OCI-LY7 (cell line): ENCODE data around the gene FTCDNL1. TPM values are rescaled to one million over a fixed set of nuclear protein-coding genes. Genes with fewer than 3 reads are reported as not detected.

Source experiments
- BruUV-seq: library from RNA; stranded (reverse); fragments of 400-500 nt; replicated peaks from 2 replicates; lab custom pipeline; 2021; lab: Mats Ljungman, UMichigan
- CTCF ChIA-PET: fragments of 300-600 bp; sonication (Branson Sonifier 250); formaldehyde crosslinking; loops from one replicate; lab custom pipeline; 2022; ENCODE audit warnings: antibody characterized with exemption; ENCODE audit not compliant: unreplicated experiment; lab: Charles Lee
- POLR2A ChIA-PET: fragments of 300-600 bp; sonication (Branson Sonifier 250); formaldehyde crosslinking; loops from one replicate; lab custom pipeline; 2022; ENCODE audit warnings: antibody characterized with exemption; lab: Charles Lee
- DNase-seq: peaks from one replicate; pipeline ENCODE4 v3.0.0-alpha.2; 2015; ENCODE audit warnings: low spot score
- H2AFZ ChIP-seq: fragments of 200-600 bp; sonication (generic), shearing (Covaris generic); 2 replicates; pipeline ENCODE4 v1.6.1; 2014; ENCODE audit warnings: mild to moderate bottlenecking, antibody characterized with exemption, low read length, moderate library complexity
- H3K27ac ChIP-seq: fragments of 200-600 bp; sonication (generic); 2 replicates; pipeline ENCODE4 v1.5.1; 2014; ENCODE audit warnings: mixed run types, low read depth, mild to moderate bottlenecking, moderate library complexity, low read length, inconsistent platforms; ENCODE audit not compliant: poor library complexity, severe bottlenecking
- H3K36me3 ChIP-seq: fragments of 200-600 bp; sonication (generic); 2 replicates; pipeline ENCODE4 v1.6.1; 2014; ENCODE audit warnings: mild to moderate bottlenecking, antibody characterized with exemption, low read length, moderate library complexity, mixed read lengths; ENCODE audit not compliant: insufficient read depth
- H3K4me1 ChIP-seq: fragments of 200-600 bp; sonication (generic); 2 replicates; pipeline ENCODE4 v1.5.1; 2014; ENCODE audit warnings: mild to moderate bottlenecking, low read length; ENCODE audit not compliant: insufficient read depth, poor library complexity, severe bottlenecking
- H3K4me2 ChIP-seq: fragments of 200-600 bp; sonication (generic); 2 replicates; pipeline ENCODE4 v1.6.1; 2014; ENCODE audit warnings: mild to moderate bottlenecking, low read length
- H3K4me3 ChIP-seq: fragments of 200-600 bp; sonication (generic); 2 replicates; pipeline ENCODE4 v1.5.1; 2014; ENCODE audit warnings: mild to moderate bottlenecking, low read depth, low read length; ENCODE audit not compliant: poor library complexity, severe bottlenecking
- H3K79me2 ChIP-seq: fragments of 200-600 bp; sonication (generic); 2 replicates; pipeline ENCODE4 v1.6.1; 2016; ENCODE audit warnings: low read depth, mild to moderate bottlenecking, low read length, moderate library complexity, mixed read lengths; ENCODE audit not compliant: insufficient read depth
- H3K9me2 ChIP-seq: fragments of 200-600 bp; sonication (generic); 2 replicates; pipeline ENCODE4 v1.6.1; 2016; ENCODE audit warnings: mild to moderate bottlenecking, low read length, mixed read lengths; ENCODE audit not compliant: insufficient read depth
- H3K9me3 ChIP-seq: fragments of 200-600 bp; sonication (generic); 2 replicates; pipeline ENCODE4 v1.6.1; 2014; ENCODE audit warnings: mild to moderate bottlenecking, mixed run types, low read length, mixed read lengths
- H4K20me1 ChIP-seq: fragments of 200-600 bp; sonication (generic); 2 replicates; pipeline ENCODE4 v1.6.1; 2014; ENCODE audit warnings: mild to moderate bottlenecking, antibody characterized with exemption, low read length, moderate library complexity, mixed read lengths; ENCODE audit not compliant: insufficient read depth
- EZH2phosphoT487 ChIP-seq: fragments of 200-600 bp; sonication (generic); IDR thresholded peaks from 2 replicates; pipeline ENCODE4 v1.6.1; 2018; ENCODE audit warnings: low read depth, borderline replicate concordance, mild to moderate bottlenecking, mixed run types, antibody characterized with exemption, low read length, moderate library complexity, mixed read lengths
- intact Hi-C: fragments of 100-400 bp; cut with micrococcal nuclease; formaldehyde crosslinking; loops from one replicate; pipeline ENCODE4 v1.10.0; 2022; ENCODE audit not compliant: unreplicated experiment
- total RNA-seq, 2 experiments: library from RNA; depleted of rRNA in 1 of 2; stranded (reverse); fragments of >200 nt in 1 of 2; shearing (Covaris generic) in 1 of 2; gene quantifications; 2 replicates each; pipeline ENCODE4 v1.2.3, GENCODE V29; 2014 to 2022
- TF ChIP-seq, protein P1 (sequence below): fragments of 200-600 bp; sonication (generic); conservative IDR thresholded peaks from 2 replicates; pipeline ENCODE4 v1.5.1; 2014; ENCODE audit warnings: mild to moderate bottlenecking, antibody characterized with exemption, low read length, moderate library complexity, mixed read lengths

The FTCDNL1 gene
- total RNA-seq, 2 experiments from 2014 or later = 0.40 to 0.54 TPM

DNA sequence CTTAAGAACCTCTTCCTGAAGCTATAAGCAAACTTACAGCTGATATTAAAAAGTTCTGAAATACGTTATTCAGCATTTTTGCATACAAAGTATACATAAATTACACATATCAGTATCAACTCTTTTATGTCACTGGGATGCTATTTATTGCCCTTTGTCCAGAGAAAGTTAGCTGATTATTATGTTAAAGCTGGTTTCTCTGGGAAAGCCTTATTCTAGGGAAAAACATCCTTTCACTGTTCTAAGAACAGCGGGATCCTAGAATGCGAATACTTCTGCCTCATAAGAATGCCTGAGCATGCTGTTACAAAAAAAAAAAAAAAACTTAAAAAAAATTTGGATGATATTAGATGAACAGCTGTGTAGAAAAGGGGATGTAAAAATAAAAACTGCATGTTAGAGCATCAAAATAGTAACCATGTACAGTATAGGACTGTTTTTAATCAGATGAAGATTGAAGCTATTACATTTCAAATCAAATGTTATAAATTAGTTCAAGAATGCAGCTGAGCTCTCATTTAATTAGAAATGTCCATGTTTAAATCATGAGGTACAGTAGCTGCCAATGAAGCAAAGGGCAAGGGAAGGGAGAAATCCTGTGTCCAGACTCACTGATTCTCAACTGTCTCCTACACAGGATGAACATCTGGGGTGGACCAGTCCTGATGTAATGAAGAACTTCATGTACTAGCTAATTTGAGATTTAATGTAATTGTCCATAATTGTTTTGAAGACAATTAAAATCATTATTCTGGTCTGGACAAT, 8.2 kb downstream of the FTCDNL1 start:
- no TSS peak for BruUV-seq
- Histone ChIP-seq H3K36me3 (no peaks in the 10 kb centered on the region), H3K79me2 (no peaks in the 10 kb centered on the region), H3K4me1 (no peaks in the 10 kb centered on the region), H2AFZ (no peak overlapping the region), H3K27ac (no peak overlapping the region), H4K20me1 (no peaks in the 10 kb centered on the region), H3K4me2 (no peak overlapping the region), H3K9me2 (no peaks in the 10 kb centered on the region), H3K9me3 (0 out of 2 replicates have a peak, but pooled peaks cover 9% of the 10 kb centered on the region), H3K4me3 (no peak overlapping the region)
- CTCF ChIA-PET = no interaction called here
- intact Hi-C loops = no loop called here
- POLR2A ChIA-PET = interaction anchor here (0.6 to 1.7 kb wide), 5 partner anchors 9 to 128 kb away, joined by 3 to 7 read pairs (median 4); no protein-coding TSS in a partner anchor
- no peak for DNase-seq
- TF ChIP-seq, protein P1, sequence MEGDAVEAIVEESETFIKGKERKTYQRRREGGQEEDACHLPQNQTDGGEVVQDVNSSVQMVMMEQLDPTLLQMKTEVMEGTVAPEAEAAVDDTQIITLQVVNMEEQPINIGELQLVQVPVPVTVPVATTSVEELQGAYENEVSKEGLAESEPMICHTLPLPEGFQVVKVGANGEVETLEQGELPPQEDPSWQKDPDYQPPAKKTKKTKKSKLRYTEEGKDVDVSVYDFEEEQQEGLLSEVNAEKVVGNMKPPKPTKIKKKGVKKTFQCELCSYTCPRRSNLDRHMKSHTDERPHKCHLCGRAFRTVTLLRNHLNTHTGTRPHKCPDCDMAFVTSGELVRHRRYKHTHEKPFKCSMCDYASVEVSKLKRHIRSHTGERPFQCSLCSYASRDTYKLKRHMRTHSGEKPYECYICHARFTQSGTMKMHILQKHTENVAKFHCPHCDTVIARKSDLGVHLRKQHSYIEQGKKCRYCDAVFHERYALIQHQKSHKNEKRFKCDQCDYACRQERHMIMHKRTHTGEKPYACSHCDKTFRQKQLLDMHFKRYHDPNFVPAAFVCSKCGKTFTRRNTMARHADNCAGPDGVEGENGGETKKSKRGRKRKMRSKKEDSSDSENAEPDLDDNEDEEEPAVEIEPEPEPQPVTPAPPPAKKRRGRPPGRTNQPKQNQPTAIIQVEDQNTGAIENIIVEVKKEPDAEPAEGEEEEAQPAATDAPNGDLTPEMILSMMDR = no peak
- TF ChIP-seq EZH2phosphoT487 = no peak

DNA sequence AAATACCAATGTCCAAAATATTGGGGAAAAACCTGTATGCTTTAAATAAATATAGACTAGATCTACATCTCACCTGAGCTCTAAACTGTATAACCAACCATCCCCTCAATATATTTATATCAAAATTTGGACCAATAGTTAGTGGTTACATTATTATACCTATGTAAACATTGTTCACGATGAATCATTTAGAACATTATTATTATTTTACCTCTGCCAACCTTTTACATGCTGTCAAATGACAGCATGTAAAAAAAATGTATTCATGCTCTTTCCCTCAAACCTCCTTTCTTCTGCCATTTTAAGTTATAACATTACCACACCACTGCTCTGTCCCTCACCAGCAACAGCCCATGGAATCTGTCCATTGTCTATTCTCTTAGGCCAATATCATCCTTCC, 9.6 kb downstream of the FTCDNL1 start:
- no peak for TF ChIP-seq EZH2phosphoT487
- POLR2A ChIA-PET = no interaction called here
- BruUV-seq = no TSS peak
- H3K9me2 ChIP-seq = no peaks in the 10 kb centered on the region
- H4K20me1 ChIP-seq = no peaks in the 10 kb centered on the region
- no peaks in the 10 kb centered on the region for H3K4me1 ChIP-seq
- no peak overlapping the region for H3K27ac ChIP-seq
- H3K79me2 ChIP-seq = no peaks in the 10 kb centered on the region
- no peak overlapping the region for H2AFZ ChIP-seq
- no peak for DNase-seq
- intact Hi-C loops = no loop called here
- no peak overlapping the region for H3K4me2 ChIP-seq
- H3K9me3 ChIP-seq = 0 out of 2 replicates have a peak, but pooled peaks cover 9% of the 10 kb centered on the region
- CTCF ChIA-PET = no interaction called here
- H3K4me3 ChIP-seq = no peak overlapping the region
- H3K36me3 ChIP-seq = no peaks in the 10 kb centered on the region

DNA sequence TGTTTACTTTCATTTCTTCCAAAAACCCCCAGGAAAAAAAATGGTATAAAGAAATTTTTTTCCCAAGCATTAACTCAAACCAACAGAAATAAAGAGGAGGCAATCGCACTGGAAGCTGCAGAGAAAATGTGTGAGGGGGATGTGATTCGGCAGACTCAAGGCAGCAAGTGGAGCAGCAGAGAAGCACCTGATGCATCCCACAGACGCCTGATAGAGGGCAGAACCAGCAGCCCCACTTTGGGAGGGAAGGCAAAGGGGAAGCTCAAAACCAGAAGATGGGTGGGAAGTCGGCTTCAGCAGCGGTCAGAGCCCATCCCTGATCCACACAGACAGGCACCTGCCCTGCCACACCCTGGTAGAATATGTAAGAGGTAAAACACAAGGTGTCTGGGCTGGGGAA, 12.6 kb downstream of the FTCDNL1 start:
- no peak overlapping the region for H3K4me2 ChIP-seq
- BruUV-seq = no TSS peak
- no peak for TF ChIP-seq EZH2phosphoT487
- TF ChIP-seq, protein P1 = no peak
- H4K20me1 ChIP-seq = no peaks in the 10 kb centered on the region
- intact Hi-C loops = no loop called here
- no peak overlapping the region for H3K4me3 ChIP-seq
- 0 out of 2 replicates have a peak, but pooled peaks cover 9% of the 10 kb centered on the region for H3K9me3 ChIP-seq
- CTCF ChIA-PET = no interaction called here
- no peaks in the 10 kb centered on the region for H3K4me1 ChIP-seq
- DNase-seq = no peak
- POLR2A ChIA-PET = interaction anchor here (0.7 kb wide), 1 partner anchor 23 kb away, joined by 3 read pairs; no protein-coding TSS in a partner anchor
- no peak overlapping the region for H2AFZ ChIP-seq
- H3K79me2 ChIP-seq = no peaks in the 10 kb centered on the region
- no peaks in the 10 kb centered on the region for H3K36me3 ChIP-seq
- H3K27ac ChIP-seq = no peak overlapping the region
- no peaks in the 10 kb centered on the region for H3K9me2 ChIP-seq
